Daoy (cell line): ENCODE measurements around the gene IL2RG. TPM values are rescaled to one million over a fixed set of nuclear protein-coding genes. Genes with fewer than 3 reads are reported as not detected.
A peak's percentile ranks its signal among the peaks of the same experiment; 100 is the strongest.

Source experiments
- DNase-seq: peaks from one replicate; pipeline ENCODE4 v3.0.0-alpha.2; 2015; ENCODE audit warnings: low read depth
- total RNA-seq: library from RNA; depleted of rRNA; stranded (reverse); fragments of >200 nt; shearing (Covaris generic); gene quantifications from 2 replicates; pipeline ENCODE4 v1.2.3, GENCODE V29; 2014; rRNA removed

The IL2RG gene
- total RNA-seq = not detected in 2 replicates

GRCh38 chrX:71111141-71111843, at the start of gene IL2RG:
IL2RG (minus strand) TSS chrX:71111577; CDS start chrX:71111539, 38 bp downstream.
- DNase-seq = no peak

- no peak for DNase-seq
Observed at GRCh38 chrX:71160475-71160874, 49.1 kb upstream of the IL2RG start.

- no peak for DNase-seq
Observed at GRCh38 chrX:71159335-71159734, 48.0 kb upstream of the IL2RG start.

GRCh38 chrX:71158603-71159002, 47.2 kb upstream of the IL2RG start:
- DNase-seq = no peak

GRCh38 chrX:71154641-71155040, 43.3 kb upstream of the IL2RG start:
- DNase-seq = no peak

GRCh38 chrX:71154196-71154595, 42.8 kb upstream of the IL2RG start:
- DNase-seq = no peak

- no peak for DNase-seq
Observed at GRCh38 chrX:71151366-71151765, 40.0 kb upstream of the IL2RG start.

GRCh38 chrX:71148278-71148663, 36.9 kb upstream of the IL2RG start:
- DNase-seq = no peak

- no peak for DNase-seq
Observed at GRCh38 chrX:71147496-71148277, 36.3 kb upstream of the IL2RG start.

GRCh38 chrX:71144651-71145050, 33.3 kb upstream of the IL2RG start, which contains the start of gene NLGN3:
NLGN3 (plus strand) TSS chrX:71144841; CDS start chrX:71147750, 2,909 bp downstream.
- no peak for DNase-seq

- no peak for DNase-seq
Observed at GRCh38 chrX:71143508-71143907, 32.1 kb upstream of the IL2RG start.

GRCh38 chrX:71140440-71140839, 29.1 kb upstream of the IL2RG start:
- no peak for DNase-seq

- no peak for DNase-seq
Observed at GRCh38 chrX:71131510-71131909, 20.1 kb upstream of the IL2RG start.

- DNase-seq = peak; percentile 48
Observed at GRCh38 chrX:71128915-71129765, 17.8 kb upstream of the IL2RG start.

- no peak for DNase-seq
Observed at GRCh38 chrX:71128166-71128833, 16.9 kb upstream of the IL2RG start.

GRCh38 chrX:71118985-71119535, 7.7 kb upstream of the IL2RG start:
- no peak for DNase-seq

- DNase-seq = peak; percentile 80
Observed at GRCh38 chrX:71118032-71118984, 6.9 kb upstream of the IL2RG start, which contains the start of gene MED12. MED12 (plus strand) TSS chrX:71118596; CDS start chrX:71118755, 159 bp downstream.

GRCh38 chrX:71117358-71117757, 6.0 kb upstream of the IL2RG start:
- DNase-seq = no peak

- no peak for DNase-seq
Observed at GRCh38 chrX:71111921-71112431, 599 bp upstream of the IL2RG start.

GRCh38 chrX:71109051-71109450, 2.3 kb downstream of the IL2RG start:
- no peak for DNase-seq
